CD14-positive monocyte (primary cell): ENCODE measurements around the gene GPHN. TPM values are rescaled to one million over a fixed set of nuclear protein-coding genes. Genes with fewer than 3 reads are reported as not detected.

Source experiments
- DNase-seq, 3 donors: peaks; one replicate each; pipeline ENCODE4 v3.0.0-alpha.2; 2011 to 2022
- H2AFZ ChIP-seq: 2 replicates; pipeline ENCODE4 v1.6.0; 2012; ENCODE audit warnings: mild to moderate bottlenecking, low read depth, low read length, inconsistent platforms; ENCODE audit not compliant: insufficient read depth, poor library complexity, severe bottlenecking
- H3K27ac ChIP-seq, 2 donors: 1 replicate in 1 of 2; 2 replicates in 1 of 2; pipeline ENCODE4 v1.5.1; 2012 to 2013; ENCODE audit warnings: low read length in 2 of 2, control low read depth in 1 of 2, inconsistent platforms in 1 of 2, low read depth in 1 of 2, mild to moderate bottlenecking in 1 of 2
- H3K27me3 ChIP-seq, 2 donors: one replicate each; pipeline versions ENCODE4 v1.6.0 to v1.6.1; 2011 to 2013; ENCODE audit warnings: low read length in 2 of 2; ENCODE audit not compliant: control insufficient read depth in 2 of 2, insufficient read depth in 2 of 2
- H3K36me3 ChIP-seq, 2 donors: replicated peaks in 1 of 2; 1 replicate in 1 of 2; 2 replicates in 1 of 2; pipeline versions ENCODE4 v1.5.1 to v1.6.1; 2012 to 2013; ENCODE audit warnings: low read length in 2 of 2, control low read depth in 1 of 2, inconsistent platforms in 1 of 2, mild to moderate bottlenecking in 1 of 2; ENCODE audit not compliant: insufficient read depth in 2 of 2, control insufficient read depth in 1 of 2
- H3K4me1 ChIP-seq, 2 donors: 1 replicate in 1 of 2; 2 replicates in 1 of 2; pipeline versions ENCODE4 v1.5.1 to v1.6.1; 2012 to 2013; ENCODE audit warnings: low read length in 2 of 2, control low read depth in 1 of 2, inconsistent platforms in 1 of 2, mild to moderate bottlenecking in 1 of 2, moderate library complexity in 1 of 2; ENCODE audit not compliant: insufficient read depth in 2 of 2, control insufficient read depth in 1 of 2
- H3K4me2 ChIP-seq: replicated peaks from 2 replicates; pipeline ENCODE3; 2012; ENCODE audit warnings: low read length, moderate library complexity, mild to moderate bottlenecking; ENCODE audit not compliant: poor library complexity, severe bottlenecking; ENCODE audit errors: extremely low read depth
- H3K4me3 ChIP-seq, 3 experiments: fragments of 200-600 bp in 1 of 3; sonication (generic) in 1 of 3; replicated peaks in 1 of 3; 1 replicate in 2 of 3; 2 replicates in 1 of 3; pipeline ENCODE4 v1.5.1; 2011 to 2013; ENCODE audit warnings: low read length in 3 of 3, mild to moderate bottlenecking in 3 of 3, control low read depth in 2 of 3, low read depth in 2 of 3, inconsistent platforms in 1 of 3, moderate library complexity in 1 of 3
- H3K79me2 ChIP-seq: 2 replicates; pipeline ENCODE4 v1.6.0; 2012; ENCODE audit warnings: mild to moderate bottlenecking, control low read depth, inconsistent platforms, low read length, moderate library complexity; ENCODE audit not compliant: insufficient read depth
- H3K9ac ChIP-seq: 2 replicates; pipeline ENCODE4 v1.6.0; 2017; ENCODE audit warnings: low read length, mild to moderate bottlenecking; ENCODE audit not compliant: insufficient read depth, poor library complexity, severe bottlenecking
- H3K9me3 ChIP-seq, 2 donors: replicated peaks in 1 of 2; 1 replicate in 1 of 2; 2 replicates in 1 of 2; pipeline versions ENCODE4 v1.5.1 to v1.6.1; 2012 to 2013; ENCODE audit warnings: low read length in 2 of 2, control low read depth in 1 of 2; ENCODE audit not compliant: control insufficient read depth in 1 of 2, insufficient read depth in 1 of 2
- H4K20me1 ChIP-seq: 2 replicates; pipeline ENCODE4 v1.6.0; 2012; ENCODE audit warnings: mild to moderate bottlenecking, low read length, control low read depth, moderate library complexity; ENCODE audit not compliant: insufficient read depth
- H3K27ac Mint-ChIP-seq, 7 donors: one replicate each; pipeline ENCODE4 v1.8.0; 2020; ENCODE audit warnings: mild to moderate bottlenecking in 7 of 7, mixed read lengths in 7 of 7, moderate library complexity in 6 of 7, inconsistent platforms in 2 of 7
- H3K27me3 Mint-ChIP-seq, 3 donors: one replicate each; pipeline ENCODE4 v1.8.0; 2021 to 2022; ENCODE audit warnings: low read depth in 3 of 3, mild to moderate bottlenecking in 3 of 3, mixed read lengths in 3 of 3, moderate library complexity in 3 of 3, inconsistent platforms in 1 of 3
- H3K36me3 Mint-ChIP-seq, 2 donors: one replicate each; pipeline ENCODE4 v1.8.0; 2020; ENCODE audit warnings: mixed read lengths in 2 of 2, inconsistent platforms in 1 of 2, mild to moderate bottlenecking in 1 of 2
- H3K4me1 Mint-ChIP-seq: one replicate; pipeline ENCODE4 v1.8.0; 2020; ENCODE audit warnings: mild to moderate bottlenecking, mixed read lengths
- H3K4me3 Mint-ChIP-seq, 2 donors: one replicate each; pipeline ENCODE4 v1.8.0; 2020; ENCODE audit warnings: mild to moderate bottlenecking in 2 of 2, mixed read lengths in 2 of 2, moderate library complexity in 1 of 2
- H3K9me3 Mint-ChIP-seq, 7 donors: one replicate each; pipeline ENCODE4 v1.8.0; 2020 to 2022; ENCODE audit warnings: mixed read lengths in 7 of 7, mild to moderate bottlenecking in 6 of 7, moderate library complexity in 6 of 7, inconsistent platforms in 2 of 7
- WGBS: methylation state at CpG from one replicate; pipeline ENCODE4 v1.1.5; 2013; ENCODE audit warnings: missing lambda C conversion rate; ENCODE audit not compliant: insufficient coverage; 5-methylcytosine and 5-hydroxymethylcytosine counted together
- intact Hi-C, 2 donors: fragments of 100-400 bp; cut with micrococcal nuclease; formaldehyde crosslinking; loops; one replicate each; pipeline versions ENCODE4 v1.15.0 to v1.15.1; 2023
- polyA plus RNA-seq, 3 donors: library from polyadenylated mRNA; depleted of rRNA in 1 of 3; unstranded in 2 of 3; stranded (reverse) in 1 of 3; fragments of 300-500 nt in 2 of 3; fragments of >200 nt in 1 of 3; fragmentation: Illumina TruSeq in 2 of 3; gene quantifications; 1 replicate in 2 of 3; 2 replicates in 1 of 3; pipeline ENCODE4 v1.2.3, GENCODE V29; 2012 to 2021
- TF ChIP-seq, protein P1 (sequence below): fragments of 200-600 bp; IDR thresholded peaks from one replicate; pipeline ENCODE4 v1.8.0; 2022; ENCODE audit warnings: antibody characterized with exemption, mild to moderate bottlenecking

The GPHN gene
- polyA plus RNA-seq, 3 donors, result 1.9 to 3.1 (median 3.0) TPM

DNA sequence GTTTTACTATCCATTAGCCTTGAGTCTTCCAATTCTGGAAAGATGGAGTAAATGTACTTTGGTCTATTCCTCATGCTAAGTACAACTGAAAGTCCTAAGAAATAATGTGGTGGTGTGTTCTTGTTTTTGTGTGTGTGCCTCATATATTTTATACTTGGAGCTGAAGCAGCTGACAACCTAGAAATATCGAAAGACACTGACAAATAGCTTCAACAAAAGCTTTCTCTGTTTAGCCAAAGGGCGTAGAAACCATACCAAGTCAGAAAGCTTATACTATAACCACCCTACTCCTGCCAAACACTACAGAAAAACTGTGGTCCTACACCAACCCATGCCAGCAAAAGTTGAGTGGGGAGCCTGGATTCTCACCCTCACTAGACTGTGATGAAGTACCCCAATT, 188.4 kb downstream of the GPHN start:
- Mint-ChIP-seq H3K4me1 (no peaks in the 10 kb centered on the region), H3K27ac (no peak overlapping the region), H3K9me3 (peaks cover 2 to 10% (median 4%) of the 10 kb centered on the region in 7 donors), H3K27me3 (no peaks in the 10 kb centered on the region), H3K36me3 (no peaks in the 10 kb centered on the region), H3K4me3 (no peak overlapping the region)
- no peaks in the 10 kb centered on the region for H3K79me2 ChIP-seq
- H3K27ac ChIP-seq, result no peak overlapping the region
- no peaks in the 10 kb centered on the region for H3K36me3 ChIP-seq
- no peak for DNase-seq
- H3K9ac ChIP-seq, result no peak overlapping the region
- TF ChIP-seq, protein P1, sequence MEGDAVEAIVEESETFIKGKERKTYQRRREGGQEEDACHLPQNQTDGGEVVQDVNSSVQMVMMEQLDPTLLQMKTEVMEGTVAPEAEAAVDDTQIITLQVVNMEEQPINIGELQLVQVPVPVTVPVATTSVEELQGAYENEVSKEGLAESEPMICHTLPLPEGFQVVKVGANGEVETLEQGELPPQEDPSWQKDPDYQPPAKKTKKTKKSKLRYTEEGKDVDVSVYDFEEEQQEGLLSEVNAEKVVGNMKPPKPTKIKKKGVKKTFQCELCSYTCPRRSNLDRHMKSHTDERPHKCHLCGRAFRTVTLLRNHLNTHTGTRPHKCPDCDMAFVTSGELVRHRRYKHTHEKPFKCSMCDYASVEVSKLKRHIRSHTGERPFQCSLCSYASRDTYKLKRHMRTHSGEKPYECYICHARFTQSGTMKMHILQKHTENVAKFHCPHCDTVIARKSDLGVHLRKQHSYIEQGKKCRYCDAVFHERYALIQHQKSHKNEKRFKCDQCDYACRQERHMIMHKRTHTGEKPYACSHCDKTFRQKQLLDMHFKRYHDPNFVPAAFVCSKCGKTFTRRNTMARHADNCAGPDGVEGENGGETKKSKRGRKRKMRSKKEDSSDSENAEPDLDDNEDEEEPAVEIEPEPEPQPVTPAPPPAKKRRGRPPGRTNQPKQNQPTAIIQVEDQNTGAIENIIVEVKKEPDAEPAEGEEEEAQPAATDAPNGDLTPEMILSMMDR, result no peak
- intact Hi-C loops, result no loop called here
- H3K27me3 ChIP-seq, result no peaks in the 10 kb centered on the region
- 100% methylated on average over 1 of the region's 2 CpGs for WGBS
- no peak overlapping the region for H2AFZ ChIP-seq
- H4K20me1 ChIP-seq, result no peaks in the 10 kb centered on the region
- peaks cover 4 to 9% of the 10 kb centered on the region in 2 donors for H3K9me3 ChIP-seq
- no peak overlapping the region for H3K4me3 ChIP-seq
- no peaks in the 10 kb centered on the region for H3K4me1 ChIP-seq
- no peak overlapping the region for H3K4me2 ChIP-seq

DNA sequence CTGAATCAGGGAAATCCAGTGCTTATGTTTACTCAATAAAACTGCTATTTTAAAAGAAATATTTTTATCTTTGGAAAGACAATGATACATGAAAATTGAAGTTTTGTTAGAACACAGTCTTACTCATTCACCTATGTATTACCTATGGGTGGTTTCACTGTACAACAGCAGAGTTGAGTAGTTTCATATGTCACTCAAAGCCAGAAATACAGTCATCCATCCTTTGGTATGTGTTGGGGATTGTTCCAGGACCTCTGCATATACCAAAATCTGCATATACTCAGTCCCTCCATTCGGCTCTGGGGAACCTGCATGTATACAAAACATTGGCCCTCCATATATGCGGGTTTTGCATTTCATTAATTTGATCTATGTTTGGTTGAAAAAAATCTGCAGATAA, 190.6 kb downstream of the GPHN start:
- no peak overlapping the region for H2AFZ ChIP-seq
- H3K9me3 ChIP-seq, result peaks cover 13 to 19% of the 10 kb centered on the region in 2 donors
- no peak overlapping the region for H3K4me2 ChIP-seq
- H3K4me3 ChIP-seq, result no peak overlapping the region
- no peaks in the 10 kb centered on the region for H3K4me1 ChIP-seq
- no peak overlapping the region for H3K27ac ChIP-seq
- Mint-ChIP-seq H3K27ac (no peak overlapping the region), H3K27me3 (no peaks in the 10 kb centered on the region), H3K9me3 (peaks cover 6 to 29% (median 15%) of the 10 kb centered on the region in 7 donors), H3K36me3 (no peaks in the 10 kb centered on the region), H3K4me3 (no peak overlapping the region), H3K4me1 (no peaks in the 10 kb centered on the region)
- H4K20me1 ChIP-seq, result no peaks in the 10 kb centered on the region
- H3K79me2 ChIP-seq, result no peaks in the 10 kb centered on the region
- TF ChIP-seq, protein P1, result no peak
- no peak for DNase-seq
- H3K9ac ChIP-seq, result no peak overlapping the region
- WGBS, result no CpG with 5 or more reads among the region's 2 CpGs
- H3K27me3 ChIP-seq, result no peaks in the 10 kb centered on the region
- no peaks in the 10 kb centered on the region for H3K36me3 ChIP-seq
- intact Hi-C loops, result no loop called here
